ENCODE data around the gene KPNB1.

The KPNB1 gene

GRCh38 chr17:47621293-47622179 is 28.2 kb upstream of the KPNB1 start:
- Histone ChIP-seq H3K4me1 (ENCODE audit: control insufficient read depth in 1 of 2, insufficient read depth in 2 of 2, low read length in 2 of 2) (no peaks in the 10 kb centered on the region), H3K9me3 (ENCODE audit: control insufficient read depth in 1 of 2, low read length in 2 of 2) (no peaks in the 10 kb centered on the region), H3K27ac (ENCODE audit: low read depth, low read length) (no peak overlapping the region), H3K4me3 (ENCODE audit: low read depth in 1 of 2, low read length in 2 of 2) (no peak overlapping the region), H3K36me3 (ENCODE audit: control insufficient read depth in 1 of 2, insufficient read depth in 2 of 2, low read length in 2 of 2) (peaks cover 29 to 64% of the 10 kb centered on the region in 2 donors), H3K27me3 (ENCODE audit: control insufficient read depth in 1 of 2, insufficient read depth in 2 of 2, low read length in 2 of 2) (no peaks in the 10 kb centered on the region), H3K9ac (ENCODE audit: low read depth in 1 of 2, low read length in 2 of 2) (no peak overlapping the region)

- Histone ChIP-seq H3K27ac (ENCODE audit: low read depth, low read length) (no peak overlapping the region), H3K9me3 (ENCODE audit: control insufficient read depth in 1 of 2, low read length in 2 of 2) (no peaks in the 10 kb centered on the region), H3K4me1 (ENCODE audit: control insufficient read depth in 1 of 2, insufficient read depth in 2 of 2, low read length in 2 of 2) (no peaks in the 10 kb centered on the region), H3K4me3 (ENCODE audit: low read depth in 1 of 2, low read length in 2 of 2) (no peak overlapping the region), H3K36me3 (ENCODE audit: control insufficient read depth in 1 of 2, insufficient read depth in 2 of 2, low read length in 2 of 2) (peaks cover 29 to 62% of the 10 kb centered on the region in 2 donors), H3K27me3 (ENCODE audit: control insufficient read depth in 1 of 2, insufficient read depth in 2 of 2, low read length in 2 of 2) (no peaks in the 10 kb centered on the region), H3K9ac (ENCODE audit: low read depth in 1 of 2, low read length in 2 of 2) (no peak overlapping the region)
Observed at GRCh38 chr17:47622180-47622549, 27.6 kb upstream of the KPNB1 start.

- Histone ChIP-seq H3K27me3 (ENCODE audit: control insufficient read depth in 1 of 2, insufficient read depth in 2 of 2, low read length in 2 of 2) (no peaks in the 10 kb centered on the region), H3K9ac (ENCODE audit: low read depth in 1 of 2, low read length in 2 of 2) (no peak overlapping the region)
Observed at GRCh38 chr17:47624727-47625068, 25.0 kb upstream of the KPNB1 start.

GRCh38 chr17:47628014-47628566 is 21.6 kb upstream of the KPNB1 start:
- H3K4me3 ChIP-seq (ENCODE audit: low read depth in 1 of 2, low read length in 2 of 2), result no peak overlapping the region
- H3K4me1 ChIP-seq (ENCODE audit: control insufficient read depth in 1 of 2, insufficient read depth in 2 of 2, low read length in 2 of 2), result peaks cover 0 to 14% of the 10 kb centered on the region in 2 donors
- no peak overlapping the region for H3K27ac ChIP-seq (ENCODE audit: low read depth, low read length)
- H3K36me3 ChIP-seq (ENCODE audit: control insufficient read depth in 1 of 2, insufficient read depth in 2 of 2, low read length in 2 of 2), result peaks cover 0 to 13% of the 10 kb centered on the region in 2 donors
- H3K9me3 ChIP-seq (ENCODE audit: control insufficient read depth in 1 of 2, low read length in 2 of 2), result no peaks in the 10 kb centered on the region
- no peaks in the 10 kb centered on the region for H3K27me3 ChIP-seq (ENCODE audit: control insufficient read depth in 1 of 2, insufficient read depth in 2 of 2, low read length in 2 of 2)
- no peak overlapping the region for H3K9ac ChIP-seq (ENCODE audit: low read depth in 1 of 2, low read length in 2 of 2)

More at GRCh38 chr17:47624727-47625068, 25.0 kb upstream of the KPNB1 start:
- Histone ChIP-seq H3K27ac (ENCODE audit: low read depth, low read length) (no peak overlapping the region), H3K36me3 (ENCODE audit: control insufficient read depth in 1 of 2, insufficient read depth in 2 of 2, low read length in 2 of 2) (peaks cover 12 to 38% of the 10 kb centered on the region in 2 donors), H3K4me3 (ENCODE audit: low read depth in 1 of 2, low read length in 2 of 2) (no peak overlapping the region), H3K9me3 (ENCODE audit: control insufficient read depth in 1 of 2, low read length in 2 of 2) (no peaks in the 10 kb centered on the region), H3K4me1 (ENCODE audit: control insufficient read depth in 1 of 2, insufficient read depth in 2 of 2, low read length in 2 of 2) (peaks cover 0 to under 1% of the 10 kb centered on the region in 2 donors)

GRCh38 chr17:47629826-47630225 is 19.9 kb upstream of the KPNB1 start:
- H3K4me1 ChIP-seq (ENCODE audit: control insufficient read depth in 1 of 2, insufficient read depth in 2 of 2, low read length in 2 of 2), result peaks cover 0 to 14% of the 10 kb centered on the region in 2 donors
- H3K9ac ChIP-seq (ENCODE audit: low read depth in 1 of 2, low read length in 2 of 2), result no peak overlapping the region
- H3K27me3 ChIP-seq (ENCODE audit: control insufficient read depth in 1 of 2, insufficient read depth in 2 of 2, low read length in 2 of 2), result no peaks in the 10 kb centered on the region
- H3K4me3 ChIP-seq (ENCODE audit: low read depth in 1 of 2, low read length in 2 of 2), result no peak overlapping the region
- H3K36me3 ChIP-seq (ENCODE audit: control insufficient read depth in 1 of 2, insufficient read depth in 2 of 2, low read length in 2 of 2), result peaks cover 0 to under 1% of the 10 kb centered on the region in 2 donors
- H3K27ac ChIP-seq (ENCODE audit: low read depth, low read length), result no peak overlapping the region
- no peaks in the 10 kb centered on the region for H3K9me3 ChIP-seq (ENCODE audit: control insufficient read depth in 1 of 2, low read length in 2 of 2)

GRCh38 chr17:47630614-47631013 is 19.1 kb upstream of the KPNB1 start:
- H3K4me1 ChIP-seq (ENCODE audit: control insufficient read depth in 1 of 2, insufficient read depth in 2 of 2, low read length in 2 of 2), result peaks cover 0 to 14% of the 10 kb centered on the region in 2 donors
- H3K27ac ChIP-seq (ENCODE audit: low read depth, low read length), result no peak overlapping the region
- H3K4me3 ChIP-seq (ENCODE audit: low read depth in 1 of 2, low read length in 2 of 2), result no peak overlapping the region
- no peaks in the 10 kb centered on the region for H3K9me3 ChIP-seq (ENCODE audit: control insufficient read depth in 1 of 2, low read length in 2 of 2)
- no peaks in the 10 kb centered on the region for H3K36me3 ChIP-seq (ENCODE audit: control insufficient read depth in 1 of 2, insufficient read depth in 2 of 2, low read length in 2 of 2)
- H3K9ac ChIP-seq (ENCODE audit: low read depth in 1 of 2, low read length in 2 of 2), result no peak overlapping the region
- no peaks in the 10 kb centered on the region for H3K27me3 ChIP-seq (ENCODE audit: control insufficient read depth in 1 of 2, insufficient read depth in 2 of 2, low read length in 2 of 2)

GRCh38 chr17:47632991-47633390 is 16.7 kb upstream of the KPNB1 start:
- H3K27me3 ChIP-seq (ENCODE audit: control insufficient read depth in 1 of 2, insufficient read depth in 2 of 2, low read length in 2 of 2), result no peaks in the 10 kb centered on the region
- H3K27ac ChIP-seq (ENCODE audit: low read depth, low read length), result no peak overlapping the region
- H3K36me3 ChIP-seq (ENCODE audit: control insufficient read depth in 1 of 2, insufficient read depth in 2 of 2, low read length in 2 of 2), result no peaks in the 10 kb centered on the region
- H3K9me3 ChIP-seq (ENCODE audit: control insufficient read depth in 1 of 2, low read length in 2 of 2), result no peaks in the 10 kb centered on the region
- H3K4me3 ChIP-seq (ENCODE audit: low read depth in 1 of 2, low read length in 2 of 2), result no peak overlapping the region
- H3K9ac ChIP-seq (ENCODE audit: low read depth in 1 of 2, low read length in 2 of 2), result no peak overlapping the region
- H3K4me1 ChIP-seq (ENCODE audit: control insufficient read depth in 1 of 2, insufficient read depth in 2 of 2, low read length in 2 of 2), result peaks cover 0 to 14% of the 10 kb centered on the region in 2 donors

GRCh38 chr17:47633996-47634395 is 15.7 kb upstream of the KPNB1 start:
- Histone ChIP-seq H3K27me3 (ENCODE audit: control insufficient read depth in 1 of 2, insufficient read depth in 2 of 2, low read length in 2 of 2) (no peaks in the 10 kb centered on the region), H3K4me1 (ENCODE audit: control insufficient read depth in 1 of 2, insufficient read depth in 2 of 2, low read length in 2 of 2) (peaks cover 0 to 14% of the 10 kb centered on the region in 2 donors), H3K9ac (ENCODE audit: low read depth in 1 of 2, low read length in 2 of 2) (no peak overlapping the region), H3K27ac (ENCODE audit: low read depth, low read length) (no peak overlapping the region), H3K36me3 (ENCODE audit: control insufficient read depth in 1 of 2, insufficient read depth in 2 of 2, low read length in 2 of 2) (no peaks in the 10 kb centered on the region), H3K9me3 (ENCODE audit: control insufficient read depth in 1 of 2, low read length in 2 of 2) (no peaks in the 10 kb centered on the region), H3K4me3 (ENCODE audit: low read depth in 1 of 2, low read length in 2 of 2) (no peak overlapping the region)

- Histone ChIP-seq H3K27me3 (ENCODE audit: control insufficient read depth in 1 of 2, insufficient read depth in 2 of 2, low read length in 2 of 2) (no peaks in the 10 kb centered on the region), H3K4me3 (ENCODE audit: low read depth in 1 of 2, low read length in 2 of 2) (no peak overlapping the region), H3K9me3 (ENCODE audit: control insufficient read depth in 1 of 2, low read length in 2 of 2) (no peaks in the 10 kb centered on the region), H3K9ac (ENCODE audit: low read depth in 1 of 2, low read length in 2 of 2) (no peak overlapping the region), H3K27ac (ENCODE audit: low read depth, low read length) (no peak overlapping the region), H3K36me3 (ENCODE audit: control insufficient read depth in 1 of 2, insufficient read depth in 2 of 2, low read length in 2 of 2) (no peaks in the 10 kb centered on the region), H3K4me1 (ENCODE audit: control insufficient read depth in 1 of 2, insufficient read depth in 2 of 2, low read length in 2 of 2) (peaks cover 0 to 13% of the 10 kb centered on the region in 2 donors)
Observed at GRCh38 chr17:47634870-47635269, 14.8 kb upstream of the KPNB1 start.

GRCh38 chr17:47635734-47636133 is 14.0 kb upstream of the KPNB1 start:
- no peak overlapping the region for H3K4me3 ChIP-seq (ENCODE audit: low read depth in 1 of 2, low read length in 2 of 2)
- H3K9ac ChIP-seq (ENCODE audit: low read depth in 1 of 2, low read length in 2 of 2), result no peak overlapping the region
- H3K27me3 ChIP-seq (ENCODE audit: control insufficient read depth in 1 of 2, insufficient read depth in 2 of 2, low read length in 2 of 2), result no peaks in the 10 kb centered on the region
- no peaks in the 10 kb centered on the region for H3K9me3 ChIP-seq (ENCODE audit: control insufficient read depth in 1 of 2, low read length in 2 of 2)
- H3K27ac ChIP-seq (ENCODE audit: low read depth, low read length), result no peak overlapping the region
- H3K36me3 ChIP-seq (ENCODE audit: control insufficient read depth in 1 of 2, insufficient read depth in 2 of 2, low read length in 2 of 2), result no peaks in the 10 kb centered on the region
- peaks cover 0 to 4% of the 10 kb centered on the region in 2 donors for H3K4me1 ChIP-seq (ENCODE audit: control insufficient read depth in 1 of 2, insufficient read depth in 2 of 2, low read length in 2 of 2)
